ENCODE measurements around the gene IRAK2.

IRAK2 gene

DNA sequence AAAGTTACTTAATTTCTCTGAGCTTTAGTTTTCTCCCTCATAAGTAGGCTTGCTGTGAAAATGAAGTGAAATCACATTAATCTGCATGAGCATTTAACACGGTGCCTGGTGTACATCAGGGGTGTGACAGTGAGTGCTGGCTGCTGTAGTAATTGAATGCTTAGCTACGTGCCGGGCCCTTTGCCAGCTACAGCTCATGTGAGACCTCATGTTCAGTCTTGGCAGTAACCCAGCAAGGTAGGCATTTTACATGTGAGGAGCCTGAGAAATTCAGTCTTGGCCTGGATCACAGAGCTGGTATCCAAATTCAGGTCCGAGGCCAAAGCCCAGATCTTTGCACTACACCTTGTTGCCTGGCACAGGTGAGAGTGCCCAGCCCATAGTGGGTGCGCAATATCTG, 118.9 kb downstream of the IRAK2 start:
- POLR2A ChIA-PET: no interaction called here
- H3K4me3 ChIP-seq (ENCODE audit: low read depth, low read length): no peak overlapping the region
- CTCF ChIA-PET: interaction anchor here (1.0 to 1.5 kb wide), 4 partner anchors 10 to 455 kb away, joined by 3 to 6 read pairs (median 4); no protein-coding TSS in a partner anchor
- TF ChIP-seq, protein P1, sequence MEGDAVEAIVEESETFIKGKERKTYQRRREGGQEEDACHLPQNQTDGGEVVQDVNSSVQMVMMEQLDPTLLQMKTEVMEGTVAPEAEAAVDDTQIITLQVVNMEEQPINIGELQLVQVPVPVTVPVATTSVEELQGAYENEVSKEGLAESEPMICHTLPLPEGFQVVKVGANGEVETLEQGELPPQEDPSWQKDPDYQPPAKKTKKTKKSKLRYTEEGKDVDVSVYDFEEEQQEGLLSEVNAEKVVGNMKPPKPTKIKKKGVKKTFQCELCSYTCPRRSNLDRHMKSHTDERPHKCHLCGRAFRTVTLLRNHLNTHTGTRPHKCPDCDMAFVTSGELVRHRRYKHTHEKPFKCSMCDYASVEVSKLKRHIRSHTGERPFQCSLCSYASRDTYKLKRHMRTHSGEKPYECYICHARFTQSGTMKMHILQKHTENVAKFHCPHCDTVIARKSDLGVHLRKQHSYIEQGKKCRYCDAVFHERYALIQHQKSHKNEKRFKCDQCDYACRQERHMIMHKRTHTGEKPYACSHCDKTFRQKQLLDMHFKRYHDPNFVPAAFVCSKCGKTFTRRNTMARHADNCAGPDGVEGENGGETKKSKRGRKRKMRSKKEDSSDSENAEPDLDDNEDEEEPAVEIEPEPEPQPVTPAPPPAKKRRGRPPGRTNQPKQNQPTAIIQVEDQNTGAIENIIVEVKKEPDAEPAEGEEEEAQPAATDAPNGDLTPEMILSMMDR (IDR thresholded peaks at IDR 0.05; ENCODE audit: insufficient read depth, low read length, missing control alignments): no peak
- no peak for DNase-seq (ENCODE audit: low read depth, low spot score)

DNA sequence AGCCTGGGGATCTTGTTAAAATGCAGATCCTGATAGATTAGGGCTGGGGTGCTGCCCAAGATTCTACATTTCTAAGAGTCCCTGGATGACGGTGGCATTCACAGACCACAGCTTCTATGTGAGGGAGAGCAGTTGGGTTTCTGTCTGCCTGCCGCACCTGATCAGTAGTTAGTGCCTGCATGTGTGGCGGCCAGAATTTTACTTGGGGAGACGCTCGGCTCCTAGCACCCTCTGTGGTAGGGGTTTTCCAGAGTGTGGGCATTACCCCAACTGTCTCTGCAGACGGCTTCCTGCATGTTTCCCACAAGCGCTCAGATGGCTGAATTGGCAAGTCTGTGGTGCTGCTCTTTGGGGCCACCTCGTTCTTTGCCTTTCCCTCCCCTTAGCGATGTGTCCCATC, 119.8 kb downstream of the IRAK2 start:
- ChIA-PET POLR2A (no interaction called here), CTCF (interaction anchor here (1.4 to 3.5 kb wide), 3 partner anchors 9 to 22 kb away, joined by 3 to 28 read pairs (median 6); no protein-coding TSS in a partner anchor)
- no peak for DNase-seq (ENCODE audit: low read depth, low spot score)
- H3K4me3 ChIP-seq (ENCODE audit: low read depth, low read length): no peak overlapping the region
- TF ChIP-seq, protein P1 (IDR thresholded peaks at IDR 0.05; ENCODE audit: insufficient read depth, low read length, missing control alignments): no peak

DNA sequence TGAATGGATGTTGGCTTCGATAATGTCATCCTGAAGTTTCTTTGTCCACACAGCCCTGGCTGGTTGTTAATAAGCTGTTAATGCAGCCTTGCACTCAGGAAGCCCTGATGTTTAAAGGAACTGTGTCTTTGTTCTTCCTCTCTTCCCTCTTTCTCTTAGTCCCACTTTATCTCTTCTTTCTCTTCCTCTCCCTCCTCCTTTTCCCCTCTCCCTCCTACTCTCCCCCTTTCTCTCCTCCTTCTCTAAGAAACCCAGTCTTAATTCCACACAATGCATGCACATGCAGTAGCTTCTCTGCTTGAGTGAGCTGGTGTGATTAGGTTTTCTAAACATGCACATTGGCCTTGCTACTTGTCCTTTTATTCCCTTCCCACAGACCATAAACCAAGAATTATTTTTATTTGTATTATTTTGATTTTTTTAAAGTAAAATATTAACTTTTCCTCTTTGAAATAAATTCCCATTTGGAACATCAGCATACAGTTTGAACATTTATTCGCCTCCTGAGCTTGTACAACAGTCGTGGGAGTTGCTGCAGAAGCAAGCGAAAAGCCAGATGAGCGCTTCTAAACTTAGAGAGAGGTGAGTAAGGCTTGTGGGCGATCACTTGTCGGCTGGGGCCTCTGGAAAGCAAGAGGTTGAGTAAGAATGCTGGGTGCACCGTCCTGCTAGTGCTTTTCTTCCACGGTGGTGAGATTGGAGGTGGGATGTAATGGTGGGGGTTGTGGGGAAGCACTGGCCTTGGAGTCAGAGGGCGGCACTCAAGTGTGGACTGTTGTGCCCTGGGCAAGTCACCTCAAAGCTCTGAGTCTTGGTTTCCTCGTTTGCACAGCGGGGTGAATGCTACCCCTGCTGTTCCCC, 120.8 kb downstream of the IRAK2 start:
- TF ChIP-seq, protein P1 (IDR thresholded peaks at IDR 0.05; ENCODE audit: insufficient read depth, low read length, missing control alignments): no peak
- ChIA-PET CTCF (interaction anchor here (0.7 to 4.0 kb wide), 10 partner anchors 10 to 536 kb away, joined by 3 to 36 read pairs (median 4); partner anchors contain the start of genes OGG1 and PRRT3), POLR2A (no interaction called here)
- no peak for DNase-seq (ENCODE audit: low read depth, low spot score)
- no peak overlapping the region for H3K4me3 ChIP-seq (ENCODE audit: low read depth, low read length)

DNA sequence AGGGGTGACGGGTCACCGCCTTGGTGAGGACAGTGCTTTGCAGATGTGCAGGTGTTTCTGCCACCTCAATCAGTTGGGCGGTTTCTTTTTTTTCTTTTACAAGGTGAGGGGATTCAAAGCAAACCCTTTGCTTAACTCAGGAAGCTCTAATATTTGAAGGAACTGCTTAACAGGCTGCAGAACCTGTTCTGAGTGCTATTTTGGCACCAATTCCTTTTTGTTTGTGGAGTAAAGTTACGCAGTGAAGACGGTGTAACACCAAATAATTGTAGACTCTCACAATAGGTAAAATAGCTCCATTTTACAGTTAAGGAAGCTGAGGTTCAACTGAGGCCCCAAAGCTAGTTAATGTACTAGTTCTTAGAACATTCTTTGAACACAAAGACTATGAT, 121.4 kb downstream of the IRAK2 start:
- no peak for DNase-seq (ENCODE audit: low read depth, low spot score)
- H3K4me3 ChIP-seq (ENCODE audit: low read depth, low read length): no peak overlapping the region
- TF ChIP-seq, protein P1 (IDR thresholded peaks at IDR 0.05; ENCODE audit: insufficient read depth, low read length, missing control alignments): no peak
- ChIA-PET CTCF (interaction anchor here (0.7 to 4.0 kb wide), 14 partner anchors 11 to 536 kb away, joined by 3 to 36 read pairs (median 4); partner anchors contain the start of genes OGG1, PRRT3 and TATDN2), POLR2A (no interaction called here)

DNA sequence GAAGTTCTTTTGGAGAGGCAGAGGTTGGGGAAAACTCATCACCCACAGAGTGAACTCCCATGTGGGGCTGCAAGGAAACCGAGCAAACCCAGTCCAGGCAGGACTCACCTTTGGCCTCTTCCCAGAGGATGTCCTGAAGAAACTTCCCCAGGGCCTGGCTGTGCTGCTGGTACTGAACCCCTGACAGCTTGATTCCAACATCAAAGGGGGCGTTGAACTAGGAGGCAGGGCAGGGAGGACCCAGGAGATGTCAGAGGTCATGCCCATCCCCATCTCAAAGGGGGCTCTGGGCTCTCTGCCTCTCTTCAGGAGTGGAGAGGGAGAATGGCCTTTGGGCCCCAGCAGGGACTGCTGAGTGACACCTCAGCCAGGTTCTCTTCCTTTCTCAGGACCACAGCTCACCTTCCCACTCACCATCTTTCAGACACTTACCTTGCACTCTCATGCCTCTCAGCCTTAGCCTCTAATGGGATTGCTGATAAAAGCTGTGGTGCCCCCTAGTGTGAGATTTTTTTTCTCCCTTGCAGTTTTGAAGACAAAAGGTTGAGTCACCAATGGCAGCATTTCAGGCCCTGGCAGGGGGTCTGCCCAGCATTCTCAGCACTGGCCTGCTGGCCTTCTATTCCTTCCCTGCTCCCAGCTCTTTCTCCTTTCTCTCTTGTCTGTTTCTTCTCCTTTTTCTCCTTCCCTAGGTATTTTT, 122.0 kb downstream of the IRAK2 start:
- TF ChIP-seq, protein P1 (IDR thresholded peaks at IDR 0.05; ENCODE audit: insufficient read depth, low read length, missing control alignments): peak; percentile 51
- H3K4me3 ChIP-seq (ENCODE audit: low read depth, low read length): no peak overlapping the region
- ChIA-PET CTCF (interaction anchor here (0.7 to 4.0 kb wide), 18 partner anchors 11 to 537 kb away, joined by 3 to 36 read pairs (median 4); partner anchors contain the start of genes OGG1, PRRT3 and TATDN2), POLR2A (no interaction called here)
- no peak for DNase-seq (ENCODE audit: low read depth, low spot score)

Measured in AG04449 (cell line).